H1 (cell line): ENCODE measurements around the gene SPDYE3. TPM values are rescaled to one million over a fixed set of nuclear protein-coding genes. Genes with fewer than 3 reads are reported as not detected.
"Not testable (repeated sequence)": the region's sequence is repeated elsewhere in the genome, so short reads cannot be mapped to it uniquely, and the experiment has no call there.

Experiments used
- CTCF ChIA-PET: fragments of 300-600 bp; sonication (Branson Sonifier 250); formaldehyde crosslinking; loops from one replicate; lab custom pipeline; 2021; ENCODE audit not compliant: partially characterized antibody; lab: Charles Lee
- POLR2A ChIA-PET: fragments of 300-600 bp; sonication (Branson Sonifier 250); formaldehyde crosslinking; loops from one replicate; lab custom pipeline; 2021; ENCODE audit warnings: inconsistent platforms; ENCODE audit not compliant: partially characterized antibody; lab: Charles Lee
- DNase-seq, 2 experiments: peaks; one replicate each; pipeline versions ENCODE4 v3.0.0 to v3.0.0-alpha.2; 2010 to 2022; ENCODE audit warnings: low spot score in 2 of 2, low read depth in 1 of 2, mixed read lengths in 1 of 2
- FAIRE-seq: peaks from 2 replicates; lab custom pipeline; 2011; peaks lifted over from hg19 to GRCh38; lab: Jason Lieb, UNC
- H2AFZ ChIP-seq: 2 replicates; pipeline ENCODE4 v1.8.1; 2012; ENCODE audit warnings: low read length, inconsistent platforms
- H2AK5ac ChIP-seq: 2 replicates; pipeline ENCODE4 v1.6.1; 2013; ENCODE audit warnings: low read depth, low read length
- H2BK120ac ChIP-seq: replicated peaks from 2 replicates; pipeline ENCODE3; 2013; ENCODE audit warnings: low read depth, low read length, inconsistent platforms
- H2BK12ac ChIP-seq: 2 replicates; pipeline ENCODE4 v1.6.1; 2013; ENCODE audit warnings: low read depth, low read length
- H2BK15ac ChIP-seq: 2 replicates; pipeline ENCODE4 v1.6.1; 2013; ENCODE audit warnings: low read length
- H2BK20ac ChIP-seq: 2 replicates; pipeline ENCODE4 v1.6.1; 2013; ENCODE audit warnings: low read length
- H2BK5ac ChIP-seq: 2 replicates; pipeline ENCODE4 v1.6.1; 2013; ENCODE audit warnings: low read depth, low read length
- H3K14ac ChIP-seq: 2 replicates; pipeline ENCODE4 v1.6.1; 2013; ENCODE audit warnings: inconsistent platforms; ENCODE audit not compliant: insufficient read length
- H3K18ac ChIP-seq: 2 replicates; pipeline ENCODE4 v1.6.1; 2013; ENCODE audit warnings: low read length; ENCODE audit errors: extremely low read depth
- H3K23ac ChIP-seq: 2 replicates; pipeline ENCODE4 v1.6.1; 2013; ENCODE audit warnings: inconsistent platforms; ENCODE audit not compliant: insufficient read length
- H3K23me2 ChIP-seq: 2 replicates; pipeline ENCODE4 v1.6.1; 2013; ENCODE audit warnings: low read depth, low read length
- H3K27ac ChIP-seq: 2 replicates; pipeline ENCODE4 v1.6.1; 2011; ENCODE audit warnings: low read depth, low read length, inconsistent platforms
- H3K27me3 ChIP-seq, 4 experiments: replicated peaks in 1 of 4; 1 replicate in 1 of 4; 2 replicates in 3 of 4; pipeline versions ENCODE4 v1.6.1 to v1.8.1; 2011 to 2013; ENCODE audit warnings: low read length in 3 of 4, mild to moderate bottlenecking in 3 of 4, inconsistent platforms in 2 of 4, mixed read lengths in 2 of 4, moderate library complexity in 1 of 4; ENCODE audit not compliant: control insufficient read depth in 3 of 4, insufficient read depth in 3 of 4; ENCODE audit errors: extremely low read depth in 1 of 4
- H3K36me3 ChIP-seq, 4 experiments: 2 replicates each; pipeline versions ENCODE4 v1.6.1 to v1.8.1; 2011 to 2013; ENCODE audit warnings: mild to moderate bottlenecking in 4 of 4, low read length in 3 of 4, moderate library complexity in 2 of 4, control low read depth in 1 of 4, inconsistent platforms in 1 of 4; ENCODE audit not compliant: insufficient read depth in 4 of 4, control insufficient read depth in 2 of 4
- H3K4ac ChIP-seq: replicated peaks from 2 replicates; pipeline ENCODE3; 2013; ENCODE audit warnings: low read length, low read depth, mixed read lengths, inconsistent platforms; ENCODE audit not compliant: insufficient read length
- H3K4me1 ChIP-seq, 4 experiments: replicated peaks in 1 of 4; 1 replicate in 1 of 4; 2 replicates in 3 of 4; pipeline versions ENCODE4 v1.6.1 to v1.8.1; 2011 to 2013; ENCODE audit warnings: low read length in 3 of 4, inconsistent platforms in 2 of 4, mixed read lengths in 1 of 4; ENCODE audit not compliant: insufficient read depth in 4 of 4, control insufficient read depth in 3 of 4
- H3K4me2 ChIP-seq, 2 experiments: 2 replicates each; pipeline versions ENCODE4 v1.6.1 to v1.8.1; 2011 to 2013; ENCODE audit warnings: low read depth in 2 of 2, low read length in 2 of 2, control low read depth in 1 of 2, inconsistent platforms in 1 of 2, mild to moderate bottlenecking in 1 of 2; ENCODE audit not compliant: insufficient read depth in 1 of 2
- H3K4me3 ChIP-seq, 4 experiments: fragments of 200-600, 300-600 bp in 1 of 4; sonication (generic), shearing (Covaris generic), sonication (Bioruptor Twin) in 1 of 4; 2 replicates each; pipeline versions ENCODE4 v1.5.1 to v1.8.1; 2011 to 2016; ENCODE audit warnings: low read length in 4 of 4, low read depth in 3 of 4, control low read depth in 2 of 4, inconsistent platforms in 2 of 4, mild to moderate bottlenecking in 2 of 4, mixed read lengths in 1 of 4, moderate library complexity in 1 of 4; ENCODE audit not compliant: insufficient read depth in 2 of 4; ENCODE audit errors: extremely low read depth in 1 of 4
- H3K56ac ChIP-seq: replicated peaks from 2 replicates; pipeline ENCODE3; 2013; ENCODE audit warnings: low read depth, mild to moderate bottlenecking, mixed read lengths, low read length, inconsistent platforms; ENCODE audit not compliant: insufficient read length
- H3K79me1 ChIP-seq: 2 replicates; pipeline ENCODE4 v1.6.1; 2013; ENCODE audit warnings: low read depth, low read length, control low read depth
- H3K79me2 ChIP-seq, 2 experiments: 2 replicates each; pipeline versions ENCODE4 v1.6.1 to v1.8.1; 2012 to 2013; ENCODE audit warnings: low read length in 2 of 2, mild to moderate bottlenecking in 2 of 2, inconsistent platforms in 1 of 2; ENCODE audit not compliant: insufficient read depth in 2 of 2, control insufficient read depth in 1 of 2
- H3K9ac ChIP-seq, 4 experiments: replicated peaks in 1 of 4; 1 replicate in 1 of 4; 2 replicates in 3 of 4; pipeline versions ENCODE4 v1.6.1 to v1.8.1; 2011 to 2013; ENCODE audit warnings: low read depth in 3 of 4, low read length in 3 of 4, control low read depth in 2 of 4, mild to moderate bottlenecking in 2 of 4, moderate library complexity in 2 of 4, inconsistent platforms in 1 of 4; ENCODE audit errors: extremely low read depth in 1 of 4
- H3K9me3 ChIP-seq, 2 experiments: 2 replicates each; pipeline versions ENCODE4 v1.6.1 to v1.8.1; 2012 to 2013; ENCODE audit warnings: mild to moderate bottlenecking in 2 of 2, moderate library complexity in 2 of 2, control low read depth in 1 of 2, inconsistent platforms in 1 of 2, low read depth in 1 of 2, low read length in 1 of 2, mixed read lengths in 1 of 2; ENCODE audit not compliant: insufficient read depth in 2 of 2
- H4K20me1 ChIP-seq, 2 experiments: replicated peaks in 1 of 2; 2 replicates each; pipeline versions ENCODE3 to v1.8.1; 2011 to 2013; ENCODE audit warnings: inconsistent platforms in 2 of 2, low read length in 2 of 2, mild to moderate bottlenecking in 1 of 2; ENCODE audit not compliant: insufficient read depth in 2 of 2, control insufficient read depth in 1 of 2
- H4K5ac ChIP-seq: 2 replicates; pipeline ENCODE4 v1.6.1; 2013; ENCODE audit warnings: low read length, low read depth, mixed read lengths, inconsistent platforms; ENCODE audit not compliant: insufficient read length
- H4K8ac ChIP-seq: 2 replicates; pipeline ENCODE4 v1.8.0; 2013; ENCODE audit warnings: mild to moderate bottlenecking, moderate library complexity, low read length, inconsistent platforms; ENCODE audit not compliant: insufficient read depth; ENCODE audit errors: extremely low read depth
- H4K91ac ChIP-seq: replicated peaks from 2 replicates; pipeline ENCODE3; 2013; ENCODE audit warnings: low read length, mixed read lengths, inconsistent platforms; ENCODE audit not compliant: insufficient read length
- WGBS, 2 experiments: shearing (Covaris generic) in 1 of 2; methylation state at CpG; one replicate each; pipeline versions ENCODE4 v1.1.6 to v1.1.7; 2013 to 2015; ENCODE audit warnings: low lambda C conversion rate in 2 of 2, mixed read lengths in 2 of 2, inconsistent platforms in 1 of 2, low coverage in 1 of 2, missing lambda C conversion rate in 1 of 2; ENCODE audit not compliant: insufficient replicate concordance in 2 of 2, insufficient coverage in 1 of 2, insufficient read length in 1 of 2; ENCODE audit errors: extremely low coverage in 1 of 2, missing lambda C conversion rate in 1 of 2; 5-methylcytosine and 5-hydroxymethylcytosine counted together
- polyA plus RNA-seq, 7 experiments: library from polyadenylated mRNA; depleted of rRNA in 3 of 7; stranded (reverse) in 5 of 7; unstranded in 2 of 7; fragments of >200 nt in 5 of 7; fragments of 200-250 nt in 2 of 7; gene quantifications; 1 replicate in 5 of 7; 2 replicates in 1 of 7; 4 replicates in 1 of 7; pipeline versions ENCODE4 v1.2.1 to v1.2.3, GENCODE V29; 2011 to 2013; ENCODE audit warnings: missing spikeins in 2 of 7, mixed read lengths in 2 of 7
- total RNA-seq: library from RNA; stranded (reverse); fragmentation: NEBNext Ultra II Directional; extraction: Animal tissue kit (Norgen Biotek cat#: 25700); gene quantifications from 2 replicates; pipeline ENCODE4 v1.2.1, GENCODE V29; 2021

The SPDYE3 gene
- total and polyA plus RNA-seq, 2 of the 8 experiments (the other 6 are each of a cell fraction or from before 2014, with no cell fraction given), result not detected

DNA sequence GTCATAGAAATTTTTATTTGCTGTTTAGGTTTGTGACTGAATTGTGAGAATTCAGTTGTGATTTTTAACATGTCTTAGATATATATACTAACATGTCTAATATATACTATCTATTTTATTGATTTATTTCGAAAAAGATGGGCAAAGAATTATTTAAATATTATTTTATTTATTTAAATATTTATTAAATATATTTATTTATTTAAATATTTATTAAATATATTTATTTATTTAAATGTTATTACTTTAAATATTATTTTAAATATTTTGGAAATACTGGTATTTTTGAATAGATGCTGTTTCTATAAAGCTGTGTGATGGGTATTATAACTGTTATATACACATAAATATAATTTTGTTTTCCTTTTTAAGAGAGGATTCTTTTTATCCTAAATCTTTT, 14.1 kb downstream of the SPDYE3 start:
- H3K23me2 ChIP-seq, H3K79me1 ChIP-seq, H3K18ac ChIP-seq, H4K8ac ChIP-seq, H3K4me1 ChIP-seq, H4K20me1 ChIP-seq, H4K91ac ChIP-seq, H3K9ac ChIP-seq, H2BK15ac ChIP-seq, POLR2A ChIA-PET, H3K14ac ChIP-seq, H4K5ac ChIP-seq, H3K56ac ChIP-seq, FAIRE-seq, H2AFZ ChIP-seq, H3K27me3 ChIP-seq, H3K9me3 ChIP-seq, H2BK20ac ChIP-seq, H3K4me3 ChIP-seq, H2BK12ac ChIP-seq, DNase-seq, H3K27ac ChIP-seq, H3K23ac ChIP-seq, H2BK5ac ChIP-seq, CTCF ChIA-PET, H3K4ac ChIP-seq, H3K36me3 ChIP-seq, H3K79me2 ChIP-seq, H3K4me2 ChIP-seq, H2BK120ac ChIP-seq, H2AK5ac ChIP-seq: not testable (repeated sequence)
- WGBS, 2 experiments, result 86% methylated on average over 1 of the region's 1 CpG; no CpG with 5 or more reads in 1 of the 2 experiments

DNA sequence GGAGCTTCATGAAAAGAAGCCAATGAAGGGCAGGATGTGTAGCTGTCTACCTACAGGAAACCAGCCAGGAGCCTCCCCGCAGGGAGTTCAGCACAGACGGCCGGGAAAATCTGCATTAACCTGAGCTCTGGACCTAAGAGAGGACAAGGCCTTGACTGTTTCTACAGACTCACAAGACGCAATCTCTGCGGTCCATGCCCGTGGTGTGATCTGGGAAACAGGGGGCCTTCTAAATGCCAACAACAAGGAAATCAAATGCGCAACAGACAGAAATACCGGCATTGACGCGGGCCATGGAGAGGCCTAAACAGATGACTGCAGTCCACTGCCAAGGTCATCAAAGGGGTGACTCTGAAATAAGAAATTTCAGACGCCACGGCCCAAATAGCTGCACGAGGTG, 16.7 kb downstream of the SPDYE3 start:
- POLR2A ChIA-PET, result not testable (repeated sequence)

More for the DNA sequence above, 16.7 kb downstream of the SPDYE3 start:
- not testable (repeated sequence) for H2BK5ac ChIP-seq, DNase-seq, H3K4me3 ChIP-seq, H4K5ac ChIP-seq, H3K4ac ChIP-seq, H3K14ac ChIP-seq, H3K9ac ChIP-seq, H2AK5ac ChIP-seq, H4K91ac ChIP-seq, H2BK20ac ChIP-seq, H3K18ac ChIP-seq, H3K4me1 ChIP-seq, FAIRE-seq, H3K23me2 ChIP-seq, H3K27me3 ChIP-seq, H3K79me2 ChIP-seq, H3K9me3 ChIP-seq, H3K56ac ChIP-seq, H2BK15ac ChIP-seq, H2BK120ac ChIP-seq, H3K23ac ChIP-seq, H2AFZ ChIP-seq, H4K20me1 ChIP-seq, H3K27ac ChIP-seq, H3K4me2 ChIP-seq, H4K8ac ChIP-seq, H2BK12ac ChIP-seq, H3K79me1 ChIP-seq
- peaks cover 0 to 13% (median 5%) of the 10 kb centered on the region in 4 experiments; a peak in 3 of 8 replicates for H3K36me3 ChIP-seq
- WGBS, 2 experiments, result 94% methylated on average over 10 of the region's 13 CpGs; no CpG with 5 or more reads in 1 of the 2 experiments
- CTCF ChIA-PET, result interaction anchor here (0.9 kb wide), 1 partner anchor 21 kb away, joined by 3 read pairs; no protein-coding TSS in a partner anchor
